Muscle of leg (tissue), 11 donors: ENCODE results near the gene SCN7A. TPM values are rescaled to one million over a fixed set of nuclear protein-coding genes. Genes with fewer than 3 reads are reported as not detected.
A peak's percentile ranks its signal among the peaks of the same experiment; 100 is the strongest.

Experiments
- DNase-seq: peaks from one replicate; pipeline ENCODE4 v3.0.0; 2013
- H3K27ac ChIP-seq: one replicate; pipeline ENCODE4 v1.5.1; 2013; ENCODE audit warnings: mild to moderate bottlenecking, low read length, control low read depth
- H3K27me3 ChIP-seq: one replicate; pipeline ENCODE4 v1.6.1; 2013; ENCODE audit warnings: low read length; ENCODE audit not compliant: control insufficient read depth, insufficient read depth
- H3K36me3 ChIP-seq: one replicate; pipeline ENCODE4 v1.6.1; 2013; ENCODE audit warnings: low read length; ENCODE audit not compliant: control insufficient read depth, insufficient read depth
- H3K4me1 ChIP-seq: one replicate; pipeline ENCODE4 v1.6.1; 2013; ENCODE audit warnings: low read length; ENCODE audit not compliant: control insufficient read depth, insufficient read depth
- H3K4me3 ChIP-seq: one replicate; pipeline ENCODE4 v1.5.1; 2013; ENCODE audit warnings: low read length, control low read depth
- H3K9me3 ChIP-seq: replicated peaks from 2 replicates; pipeline ENCODE4 v1.6.1; 2013; ENCODE audit warnings: low read depth, low read length; ENCODE audit not compliant: control insufficient read depth
- WGBS: methylation state at CpG from one replicate; pipeline ENCODE4 v1.1.5; 2013; ENCODE audit warnings: missing lambda C conversion rate; ENCODE audit not compliant: insufficient coverage; 5-methylcytosine and 5-hydroxymethylcytosine counted together
- polyA plus RNA-seq, 8 donors: library from polyadenylated mRNA; unstranded; fragments of 120-200 nt; gene quantifications; one replicate each; pipeline versions ENCODE4 v1.2.1 to v1.2.3, GENCODE V29; 2013; ENCODE audit warnings: inconsistent platforms in 1 of 8, low replicate concordance in 1 of 8; ENCODE audit not compliant: insufficient read length in 8 of 8, insufficient read depth in 1 of 8
- total RNA-seq: library from RNA; stranded (reverse); fragments of 120-200 nt; gene quantifications from one replicate; pipeline ENCODE4 v1.2.4, GENCODE V29; 2013

Gene SCN7A
- total and polyA plus RNA-seq, 9 donors, result 32.9 to 83.2 (median 57.8) TPM

DNA sequence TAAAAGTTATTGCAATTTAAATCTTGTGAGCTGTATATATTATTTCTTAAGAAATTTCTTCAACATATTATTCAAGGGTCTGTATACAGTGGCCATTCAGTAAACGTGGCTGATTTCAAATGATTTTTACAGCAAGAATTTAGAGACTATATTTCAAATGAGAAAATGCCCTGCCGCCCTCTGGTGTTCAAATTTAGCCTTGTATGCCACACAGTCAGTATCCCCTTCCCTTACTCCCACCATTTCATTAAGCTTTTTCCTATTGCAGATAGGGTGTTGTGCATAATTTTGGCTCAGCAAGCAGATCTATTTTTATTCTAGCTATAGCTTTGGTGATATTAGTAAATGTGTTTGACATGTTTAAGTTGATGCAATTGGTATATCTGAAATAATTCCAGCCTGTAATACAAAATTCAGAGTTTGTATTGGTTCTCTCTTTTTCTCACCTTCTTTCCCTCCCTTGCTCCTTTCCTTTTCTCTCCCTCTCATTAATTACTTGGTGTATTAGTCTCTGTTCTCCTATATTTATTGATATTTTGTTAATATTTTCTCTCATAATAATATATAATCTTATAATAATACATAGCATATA is 22.8 kb upstream of the SCN7A start:
- Histone ChIP-seq H3K27me3 (no peaks in the 10 kb centered on the region), H3K36me3 (no peaks in the 10 kb centered on the region), H3K4me3 (no peak overlapping the region), H3K27ac (no peak overlapping the region), H3K9me3 (no peaks in the 10 kb centered on the region), H3K4me1 (peaks cover 3% of the 10 kb centered on the region)
- peak; percentile 80 for DNase-seq
- WGBS, result 0% methylated on average over 1 of the region's 2 CpGs

DNA sequence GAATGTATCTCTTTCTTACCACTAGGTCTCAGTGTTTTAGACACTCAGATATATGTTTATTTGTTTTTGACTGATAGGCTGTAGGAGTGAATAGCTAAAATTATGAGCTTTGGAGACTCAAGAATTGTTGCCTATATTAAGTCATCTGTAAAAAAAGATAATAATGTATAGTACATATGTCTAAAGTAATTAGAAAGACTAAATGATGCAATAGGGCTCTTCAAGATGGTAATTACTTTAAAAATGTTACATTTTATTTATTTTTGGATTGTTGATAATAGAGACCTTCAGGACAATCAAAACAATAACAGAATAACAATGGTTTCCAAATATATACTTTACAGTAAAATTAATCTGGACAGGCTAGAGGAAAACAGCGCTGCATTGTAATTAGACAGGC is 19.9 kb upstream of the SCN7A start:
- Histone ChIP-seq H3K27me3 (no peaks in the 10 kb centered on the region), H3K4me3 (no peak overlapping the region), H3K27ac (no peak overlapping the region), H3K36me3 (no peaks in the 10 kb centered on the region), H3K9me3 (no peaks in the 10 kb centered on the region), H3K4me1 (no peaks in the 10 kb centered on the region)
- WGBS, result no CpG with 5 or more reads among the region's 1 CpG
- no peak for DNase-seq

DNA sequence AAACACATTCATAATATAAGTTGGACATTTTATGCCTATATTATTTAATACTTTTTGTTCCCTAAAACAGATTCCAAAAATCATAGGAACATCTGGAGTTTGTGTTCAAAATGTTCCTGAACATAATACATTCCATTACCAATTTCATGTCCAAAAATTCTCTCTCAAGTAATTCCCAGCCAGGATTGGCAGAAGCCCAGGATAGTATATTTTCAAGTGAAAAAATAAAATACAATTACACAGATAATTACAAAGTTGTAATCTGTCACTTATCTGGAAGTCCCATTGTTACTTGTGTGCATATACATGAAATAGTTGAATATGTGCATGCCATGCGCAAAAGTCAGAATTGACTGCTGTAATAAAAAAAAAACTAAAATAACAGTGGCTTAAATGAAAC is 5.2 kb upstream of the SCN7A start:
- Histone ChIP-seq H3K4me1 (peaks cover 5% of the 10 kb centered on the region), H3K9me3 (no peaks in the 10 kb centered on the region), H3K4me3 (no peak overlapping the region), H3K27me3 (no peaks in the 10 kb centered on the region), H3K27ac (peak overlapping the region; percentile 32), H3K36me3 (no peaks in the 10 kb centered on the region)
- WGBS, result no CpG with 5 or more reads among the region's 1 CpG
- DNase-seq, result peak; percentile 84

DNA sequence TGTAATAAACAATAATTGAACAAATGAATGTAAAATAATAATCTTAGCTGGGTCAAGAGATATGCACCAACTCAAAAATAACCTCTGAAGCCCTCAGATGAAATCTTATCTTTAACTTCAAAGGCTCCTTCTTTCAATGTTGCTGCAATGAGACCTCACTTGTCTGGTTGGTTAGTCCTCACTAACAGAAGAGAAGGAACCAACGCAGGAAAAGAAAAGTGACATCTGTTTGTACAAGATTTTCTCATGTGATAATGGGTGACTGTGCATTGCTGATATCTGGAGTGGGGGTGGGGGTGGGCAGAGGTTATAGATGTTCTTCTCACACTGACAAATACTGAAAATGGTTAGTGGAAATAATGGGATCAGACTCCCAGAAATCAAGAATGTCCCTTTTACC is 2.6 kb downstream of the SCN7A start:
- Histone ChIP-seq H3K9me3 (no peaks in the 10 kb centered on the region), H3K36me3 (no peaks in the 10 kb centered on the region), H3K27me3 (no peaks in the 10 kb centered on the region), H3K4me3 (no peak overlapping the region), H3K27ac (no peak overlapping the region), H3K4me1 (peaks cover 10% of the 10 kb centered on the region)
- DNase-seq, result no peak
- no CpG with 5 or more reads among the region's 1 CpG for WGBS

DNA sequence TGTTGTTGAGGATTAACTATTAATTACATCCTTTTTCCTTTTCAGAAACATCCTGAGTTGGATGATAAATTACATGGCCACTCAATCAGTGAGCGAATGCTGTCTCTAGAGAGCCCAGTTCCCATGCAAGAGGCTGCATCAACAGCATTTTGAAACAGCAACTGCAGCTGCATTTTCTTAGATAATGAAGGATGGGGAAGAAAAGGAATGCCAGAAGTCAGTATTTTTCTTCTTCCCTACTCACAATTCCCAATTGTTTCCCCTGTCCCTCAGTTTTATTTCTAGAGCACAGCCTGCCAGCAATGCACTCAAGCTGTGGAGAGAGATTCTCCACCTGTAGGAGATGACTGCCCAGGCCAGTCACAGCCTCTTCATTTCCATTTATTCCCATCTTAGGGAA is 6.9 kb downstream of the SCN7A start:
- Histone ChIP-seq H3K27me3 (no peaks in the 10 kb centered on the region), H3K27ac (no peak overlapping the region), H3K36me3 (no peaks in the 10 kb centered on the region), H3K9me3 (no peaks in the 10 kb centered on the region), H3K4me3 (no peak overlapping the region), H3K4me1 (no peaks in the 10 kb centered on the region)
- peak; percentile 91 for DNase-seq
- WGBS, result no CpG with 5 or more reads among the region's 1 CpG

DNA sequence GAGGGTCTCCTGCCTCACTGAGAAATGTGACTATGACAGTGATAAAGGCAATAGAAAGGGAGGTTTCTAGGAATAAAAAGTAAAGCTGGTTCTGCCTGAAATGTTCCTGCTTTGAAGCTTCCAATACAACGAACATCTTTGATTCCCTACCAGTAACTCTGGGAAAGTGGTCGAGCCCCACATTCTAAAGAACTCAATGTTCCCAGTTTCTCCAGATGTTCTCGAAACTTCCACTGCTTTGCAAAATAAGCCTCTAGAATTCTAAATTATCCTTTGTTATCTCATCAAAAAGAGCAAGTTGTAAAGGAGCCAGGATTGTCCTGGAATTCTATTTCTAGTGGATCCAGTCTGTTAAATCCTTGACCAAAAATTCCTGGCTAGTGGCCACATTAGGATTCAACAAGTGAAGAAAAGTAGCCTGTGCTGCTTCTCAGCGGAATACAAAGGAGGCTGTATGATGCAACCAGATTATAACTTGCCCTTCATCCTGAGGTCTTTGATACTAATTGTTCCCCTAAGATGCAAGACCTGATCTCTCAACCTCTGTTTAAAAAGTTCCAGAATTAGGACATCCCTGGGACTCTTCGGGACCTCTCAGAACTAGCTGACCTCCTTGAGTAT is 8.4 kb downstream of the SCN7A start:
- Histone ChIP-seq H3K4me1 (no peaks in the 10 kb centered on the region), H3K27me3 (no peaks in the 10 kb centered on the region), H3K27ac (peak overlapping the region; percentile 33), H3K36me3 (no peaks in the 10 kb centered on the region), H3K4me3 (no peak overlapping the region), H3K9me3 (no peaks in the 10 kb centered on the region)
- DNase-seq, result peak; percentile 88
- WGBS, result 20% methylated on average over 3 of the region's 5 CpGs

DNA sequence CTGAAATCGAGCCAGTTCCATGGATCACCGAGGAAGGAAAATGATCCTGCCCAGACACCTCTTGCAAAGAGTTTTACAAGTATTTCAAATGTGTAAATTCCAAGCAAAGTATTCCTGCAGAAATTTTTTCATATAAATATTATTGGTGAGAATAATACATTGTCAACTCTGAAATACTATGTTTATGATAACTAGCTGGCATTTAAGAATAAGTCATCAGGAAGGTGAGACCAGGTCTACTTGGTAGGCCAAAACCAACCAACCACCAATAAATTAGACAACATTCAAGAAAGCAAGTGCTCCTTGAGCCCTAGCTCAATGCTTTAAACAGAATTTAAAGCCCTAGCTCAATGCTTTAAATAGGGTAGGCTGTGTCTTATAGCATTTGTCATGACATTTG is 21.7 kb downstream of the SCN7A start:
- Histone ChIP-seq H3K27ac (no peak overlapping the region), H3K4me1 (no peaks in the 10 kb centered on the region), H3K36me3 (no peaks in the 10 kb centered on the region), H3K9me3 (no peaks in the 10 kb centered on the region), H3K27me3 (no peaks in the 10 kb centered on the region), H3K4me3 (no peak overlapping the region)
- no CpG with 5 or more reads among the region's 2 CpGs for WGBS
- no peak for DNase-seq

DNA sequence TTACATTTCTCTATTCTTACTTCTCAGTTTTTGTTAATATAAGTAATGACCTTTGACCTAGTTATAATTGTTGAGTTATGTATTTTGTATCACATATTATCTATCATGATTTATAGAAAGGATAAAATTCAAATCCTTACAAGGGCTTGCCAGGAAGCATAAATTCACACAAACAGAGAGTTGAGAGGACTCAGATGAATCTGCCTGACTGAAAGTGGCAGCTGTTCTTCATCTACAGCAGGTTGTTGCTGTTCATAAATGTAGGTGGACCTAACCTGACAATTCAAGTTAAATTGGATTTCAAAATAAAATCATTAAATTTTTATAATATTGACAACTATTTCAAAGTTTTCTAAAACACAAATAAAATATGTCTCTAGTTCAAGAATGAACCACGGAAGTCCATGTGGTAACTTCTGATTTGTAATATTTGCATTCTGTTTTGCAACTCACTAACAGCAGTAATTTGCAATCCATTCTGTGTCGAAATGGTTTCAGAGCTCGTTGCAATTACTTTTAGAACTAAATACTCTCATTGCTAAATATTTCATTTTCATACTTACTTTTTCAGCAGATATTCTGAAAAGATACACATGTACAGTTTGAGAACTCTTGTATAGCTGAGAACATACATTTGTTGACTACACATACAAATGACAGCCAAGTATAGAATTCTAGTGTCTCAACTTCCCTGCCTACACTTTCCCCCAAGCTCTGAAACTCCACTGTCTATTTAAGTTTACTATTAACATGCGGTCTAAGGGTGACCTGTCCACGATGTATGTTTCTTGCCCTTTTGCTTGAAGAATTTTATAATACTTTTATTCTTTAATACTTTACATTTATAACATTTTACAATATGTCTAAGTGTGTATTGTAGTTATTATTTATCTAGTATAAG is 25.7 kb downstream of the SCN7A start:
- H3K4me1 ChIP-seq, result no peaks in the 10 kb centered on the region
- H3K9me3 ChIP-seq, result no peaks in the 10 kb centered on the region
- WGBS, result no CpG with 5 or more reads among the region's 5 CpGs
- no peaks in the 10 kb centered on the region for H3K27me3 ChIP-seq
- H3K4me3 ChIP-seq, result no peak overlapping the region
- DNase-seq, result no peak
- peaks cover 2% of the 10 kb centered on the region for H3K36me3 ChIP-seq
- no peak overlapping the region for H3K27ac ChIP-seq

DNA sequence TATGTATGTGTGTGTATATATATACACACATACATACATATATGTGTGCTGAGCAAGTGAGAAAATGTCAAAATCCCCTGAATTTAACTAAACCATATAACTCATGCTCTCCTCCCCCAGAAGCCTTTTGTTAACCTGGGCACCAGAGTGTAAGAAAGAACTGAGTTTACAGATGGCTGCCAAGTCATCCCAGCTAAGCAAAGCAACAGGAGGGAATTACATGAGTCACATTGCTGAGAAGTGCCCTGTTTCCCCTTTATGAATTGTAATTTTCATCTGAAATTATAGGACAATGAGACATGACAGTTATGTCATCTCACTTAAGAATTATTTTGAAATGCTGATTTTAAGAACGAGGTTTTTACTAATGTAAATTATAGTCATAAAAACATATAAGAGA is 29.9 kb downstream of the SCN7A start:
- Histone ChIP-seq H3K27ac (no peak overlapping the region), H3K4me1 (no peaks in the 10 kb centered on the region), H3K27me3 (no peaks in the 10 kb centered on the region), H3K9me3 (no peaks in the 10 kb centered on the region), H3K36me3 (peaks cover 2% of the 10 kb centered on the region), H3K4me3 (no peak overlapping the region)
- no peak for DNase-seq
- WGBS, result no CpG with 5 or more reads among the region's 1 CpG

DNA sequence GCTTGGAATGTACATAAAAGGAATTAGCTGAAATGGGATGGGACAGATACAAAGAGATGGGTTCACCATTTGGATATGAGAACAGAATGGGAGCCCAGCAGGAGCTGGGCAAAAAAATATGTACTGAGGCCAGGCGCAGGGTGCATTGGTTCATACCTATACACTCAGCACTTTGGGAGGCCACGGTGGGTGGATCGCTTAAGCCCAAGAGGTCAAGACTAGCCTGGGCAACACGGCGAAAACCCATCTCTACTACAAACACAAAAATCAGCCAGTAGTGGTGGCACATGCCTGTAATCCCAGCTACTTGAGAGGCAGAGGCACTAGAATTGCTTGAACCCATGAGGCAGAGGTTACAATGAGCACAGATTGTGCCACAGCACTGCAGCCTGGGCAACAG is 30.4 kb downstream of the SCN7A start:
- Histone ChIP-seq H3K27me3 (no peaks in the 10 kb centered on the region), H3K36me3 (peaks cover 2% of the 10 kb centered on the region), H3K27ac (no peak overlapping the region), H3K4me1 (no peaks in the 10 kb centered on the region), H3K9me3 (no peaks in the 10 kb centered on the region), H3K4me3 (no peak overlapping the region)
- DNase-seq, result no peak
- WGBS, result 100% methylated on average over 1 of the region's 5 CpGs
